CD4-positive, alpha-beta T cell treated with Interleukin-2 at 100 ng/mL for 4 hours (primary cell): ENCODE results near the gene MBOAT1.
"Not testable (repeated sequence)": the region's sequence is repeated elsewhere in the genome, so short reads cannot be mapped to it uniquely, and the experiment has no call there.

Experiments
- DNase-seq: peaks from one replicate; pipeline ENCODE4 v3.0.0-alpha.2; 2020; ENCODE audit warnings: low spot score

Gene MBOAT1

DNA sequence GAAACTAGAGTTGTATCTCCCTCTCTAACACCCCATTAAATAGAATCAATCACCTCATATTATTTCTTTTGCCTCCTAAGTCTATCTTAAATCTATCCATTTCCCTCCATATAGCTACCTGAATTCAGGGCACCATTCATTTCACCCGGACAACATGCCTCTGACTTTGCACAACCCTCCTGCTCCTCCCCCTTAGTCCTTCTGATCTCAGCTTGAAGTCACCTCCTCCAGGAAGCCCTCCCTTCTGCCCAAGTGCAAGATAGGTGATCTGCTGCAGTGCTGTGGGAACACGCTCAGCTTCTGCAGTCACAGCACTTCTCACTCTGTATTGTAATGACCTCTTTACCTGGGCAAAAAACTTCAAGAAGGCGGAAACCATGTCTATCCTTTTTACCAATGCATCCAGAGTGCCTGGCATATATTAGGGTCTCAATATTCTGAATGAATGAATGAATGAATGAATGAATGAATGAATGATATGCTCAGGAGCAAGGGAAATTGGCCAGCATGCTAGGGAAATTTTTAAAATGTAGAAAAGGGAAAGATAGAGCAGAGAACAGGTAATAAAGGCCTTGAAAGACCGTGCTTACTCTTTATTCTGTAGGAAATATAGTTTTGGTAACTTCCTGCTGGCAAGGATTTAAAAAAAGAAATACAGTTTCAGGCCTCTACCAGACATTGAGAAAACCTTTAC is 41.7 kb downstream of the MBOAT1 start:
- no peak for DNase-seq

DNA sequence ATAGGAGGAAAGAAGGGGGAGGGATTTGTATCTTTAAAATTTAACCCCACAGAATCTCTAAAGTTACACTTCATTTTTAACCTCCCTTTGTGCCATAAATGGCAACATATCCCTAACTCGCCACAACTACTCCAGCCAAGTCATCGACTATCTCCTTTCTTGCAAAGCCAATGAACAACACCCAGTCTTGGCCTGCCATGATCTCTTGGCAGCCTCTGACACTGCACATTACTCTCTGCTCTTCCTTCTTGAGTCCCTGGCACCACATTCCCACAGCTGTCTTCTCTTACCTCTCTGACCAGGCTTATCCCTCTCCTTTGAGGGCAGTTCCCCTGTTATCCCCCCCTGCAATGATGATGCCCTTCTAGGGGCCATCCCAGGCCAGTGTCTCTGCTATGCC is 42.5 kb downstream of the MBOAT1 start:
- no peak for DNase-seq

DNA sequence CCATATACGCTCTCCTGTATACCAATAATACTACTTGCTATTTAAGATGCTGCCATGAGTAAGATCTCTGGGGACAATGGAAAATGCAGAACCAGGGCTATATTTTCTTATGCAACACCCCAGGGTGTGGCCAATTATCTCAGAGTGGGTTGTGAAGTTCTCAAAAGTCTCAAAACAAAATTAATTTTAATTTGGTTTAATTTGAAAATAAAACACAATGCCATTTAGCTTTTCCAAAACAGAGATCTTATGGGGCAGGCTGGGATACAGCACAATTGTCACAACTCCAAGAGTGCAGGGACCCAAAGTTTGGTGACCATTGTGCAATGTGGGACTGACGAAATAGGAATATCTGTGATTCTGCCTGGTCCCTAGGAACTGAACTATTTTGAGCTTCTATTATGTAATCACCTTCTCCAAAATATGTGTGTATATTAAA is 43.1 kb downstream of the MBOAT1 start:
- DNase-seq, result no peak

DNA sequence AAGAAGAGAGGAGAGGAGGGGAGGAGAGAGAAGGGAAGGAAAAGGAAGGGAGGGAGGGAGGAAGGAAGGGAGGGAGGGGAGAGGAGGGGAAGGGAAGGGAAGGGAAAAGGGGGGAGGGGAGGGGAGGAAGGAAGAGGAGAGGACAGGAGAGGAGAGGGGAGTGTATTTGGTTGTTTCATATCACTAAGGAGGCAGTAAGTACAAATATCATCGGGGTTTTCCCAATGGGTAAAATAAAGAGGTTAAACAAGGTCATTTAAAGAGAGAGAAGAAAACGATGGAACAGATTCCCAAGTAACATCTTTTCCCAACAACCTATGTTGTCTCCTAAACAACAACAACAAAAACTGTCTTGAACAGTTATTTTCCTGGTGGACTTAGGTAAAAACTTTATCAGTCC is 43.6 kb downstream of the MBOAT1 start:
- DNase-seq, result no peak

DNA sequence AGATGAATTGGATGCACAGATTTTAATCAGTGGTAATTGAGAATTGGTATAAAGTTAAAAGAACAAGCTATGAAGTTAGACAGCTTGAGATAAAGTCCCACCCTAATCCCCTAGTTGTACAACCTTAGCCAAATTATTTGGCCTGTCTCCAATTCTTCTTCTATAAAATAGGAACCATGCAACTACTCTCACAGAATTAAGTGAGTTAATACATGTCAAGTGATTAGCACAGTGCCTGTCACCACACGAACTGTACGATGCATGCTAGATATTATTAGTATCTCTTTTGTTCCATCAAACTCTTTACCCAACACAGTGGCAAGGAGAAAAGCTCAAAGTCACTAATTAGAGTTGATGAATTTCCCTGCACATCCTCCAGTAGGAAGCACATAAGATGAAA is 44.7 kb downstream of the MBOAT1 start:
- DNase-seq, result no peak

DNA sequence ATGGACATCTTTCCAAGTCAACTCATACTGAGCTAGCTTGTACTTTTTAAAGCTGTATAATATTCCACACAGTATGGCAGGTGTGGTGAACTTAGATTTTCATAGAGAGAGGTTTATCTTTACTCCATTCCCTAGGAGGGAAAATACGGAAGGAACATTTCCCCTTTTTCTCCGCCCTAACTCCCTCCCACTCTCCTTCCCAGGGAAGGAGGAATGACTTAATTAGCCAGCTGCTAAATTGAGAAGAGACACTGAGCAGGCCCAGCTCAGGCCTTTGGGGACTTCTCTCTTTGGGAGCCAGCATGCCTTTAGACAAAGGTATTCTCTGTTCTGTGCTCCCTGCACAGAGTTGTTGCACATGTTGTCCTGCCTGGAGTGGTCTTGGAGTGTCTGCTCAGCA is 46.1 kb downstream of the MBOAT1 start:
- DNase-seq, result no peak

DNA sequence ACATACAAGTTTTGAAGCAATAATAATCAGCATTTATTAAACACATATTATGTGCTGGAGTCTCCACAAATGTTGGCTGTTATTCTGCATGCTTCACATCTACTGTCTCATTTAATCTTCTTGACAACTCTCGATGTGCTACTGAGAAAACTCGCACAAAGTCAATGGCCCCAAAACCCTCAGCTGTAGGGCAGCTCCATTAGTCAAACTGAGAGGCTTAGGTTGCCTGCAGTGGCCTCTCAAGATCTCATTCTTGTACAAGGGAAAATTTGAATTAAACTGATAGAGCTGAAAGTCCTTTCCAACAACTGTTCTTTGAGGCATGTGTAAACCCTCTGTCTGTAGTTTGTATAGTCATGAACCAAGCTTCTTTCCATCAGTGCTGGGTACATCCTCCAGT is 49.8 kb downstream of the MBOAT1 start:
- no peak for DNase-seq

DNA sequence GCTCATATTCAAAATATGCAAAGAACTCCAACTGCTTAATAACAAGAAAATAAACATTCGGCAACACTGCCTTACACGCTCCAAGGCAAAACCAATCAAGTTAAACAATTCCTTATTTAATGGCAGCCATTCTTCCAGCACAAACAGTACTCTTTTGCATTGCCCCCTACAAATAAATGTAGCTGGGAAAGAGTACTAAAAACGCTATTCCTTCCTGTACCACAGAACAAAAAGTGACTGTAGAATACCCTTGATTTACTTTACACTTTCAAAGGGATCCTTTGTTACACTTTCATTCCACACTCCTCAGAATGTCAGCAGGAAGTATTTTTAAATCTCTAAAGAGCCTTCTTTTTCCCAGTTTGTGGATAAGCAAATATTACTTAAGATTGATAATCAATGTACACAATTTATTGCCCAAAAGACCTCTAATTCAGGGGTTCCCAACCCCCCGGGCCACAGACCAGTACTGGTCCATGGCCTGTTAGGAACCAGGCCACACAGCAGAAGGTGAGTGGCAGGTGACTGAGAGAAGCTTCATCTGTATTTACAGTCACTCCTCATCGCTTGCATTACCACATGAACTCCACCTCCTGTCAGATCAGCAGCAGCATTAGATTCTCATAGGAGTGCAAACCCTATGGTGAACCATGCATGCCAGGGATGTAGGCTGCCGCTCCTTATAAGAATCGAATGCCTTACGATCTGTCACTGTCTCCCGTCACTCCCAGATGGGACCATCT is 51.6 kb downstream of the MBOAT1 start:
- no peak for DNase-seq

DNA sequence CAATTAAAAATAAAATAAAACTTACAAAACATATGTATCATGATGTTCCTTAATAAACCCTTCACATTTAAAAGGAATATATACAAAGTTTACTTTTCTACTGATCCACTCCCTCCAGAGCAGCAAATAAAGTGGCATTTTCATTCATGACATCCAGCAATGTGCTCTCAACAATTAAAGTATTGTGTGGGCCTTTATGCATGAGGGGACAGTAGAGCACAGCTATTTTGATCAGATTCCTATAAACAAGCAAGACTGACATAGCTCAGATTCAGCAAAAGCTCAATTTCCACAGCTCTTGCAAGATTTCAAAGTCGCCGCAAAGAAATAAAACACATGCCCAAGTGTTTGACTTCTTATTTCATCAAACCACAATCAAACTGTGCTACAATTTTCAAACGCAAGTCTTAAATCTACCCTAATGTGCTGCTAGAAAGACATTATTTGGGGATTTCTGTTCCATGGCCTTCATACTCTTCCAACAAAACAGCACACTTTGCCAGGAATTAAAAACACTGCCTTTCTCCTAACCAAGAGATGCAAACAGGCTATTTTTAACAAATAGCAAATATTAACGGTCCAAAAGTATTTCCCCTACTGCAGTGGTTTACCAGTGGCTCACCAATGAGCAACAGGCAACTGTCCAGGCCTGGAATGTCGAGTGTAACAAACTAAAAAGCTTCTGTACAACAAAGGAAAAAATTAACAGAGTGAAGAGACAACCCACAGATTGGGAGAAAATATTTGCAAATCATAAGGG is 52.3 kb downstream of the MBOAT1 start:
- DNase-seq, result no peak

DNA sequence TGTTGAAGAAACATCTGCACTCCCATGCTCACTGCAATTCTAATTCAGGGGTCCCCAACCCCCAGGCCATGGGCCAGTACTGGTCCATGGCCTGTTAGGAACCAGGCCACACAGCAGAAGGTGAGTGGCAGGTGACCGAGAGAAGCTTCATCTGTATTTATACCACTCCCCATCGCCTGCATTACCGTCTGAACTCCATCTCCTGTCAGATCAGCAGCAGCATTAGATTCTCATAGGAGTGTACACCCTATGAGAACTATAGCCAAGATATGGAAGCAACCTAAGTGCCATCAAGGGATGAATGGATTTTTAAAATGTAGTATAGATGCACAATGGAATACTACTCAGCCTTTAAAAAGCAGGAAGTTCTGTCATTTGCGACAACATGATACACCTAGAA is 53.2 kb downstream of the MBOAT1 start:
- no peak for DNase-seq

DNA sequence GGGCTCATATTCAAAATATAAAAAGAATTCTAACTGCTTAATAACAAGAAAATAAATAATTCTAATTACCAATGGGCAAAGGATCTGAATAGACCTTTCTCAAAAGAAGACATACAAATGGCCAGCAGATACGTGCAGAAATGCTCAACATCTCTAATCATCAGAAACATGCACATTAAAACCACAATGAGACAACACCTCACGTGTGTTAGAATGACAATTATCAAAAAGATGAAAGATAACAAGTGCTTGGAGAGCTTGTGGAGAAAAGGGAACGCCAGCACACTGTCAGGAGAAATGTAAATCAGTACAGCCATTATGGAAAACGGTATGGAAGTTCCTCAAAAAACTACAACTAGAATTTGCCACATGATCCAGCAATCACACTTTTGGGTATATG is 53.6 kb downstream of the MBOAT1 start:
- DNase-seq, result no peak

DNA sequence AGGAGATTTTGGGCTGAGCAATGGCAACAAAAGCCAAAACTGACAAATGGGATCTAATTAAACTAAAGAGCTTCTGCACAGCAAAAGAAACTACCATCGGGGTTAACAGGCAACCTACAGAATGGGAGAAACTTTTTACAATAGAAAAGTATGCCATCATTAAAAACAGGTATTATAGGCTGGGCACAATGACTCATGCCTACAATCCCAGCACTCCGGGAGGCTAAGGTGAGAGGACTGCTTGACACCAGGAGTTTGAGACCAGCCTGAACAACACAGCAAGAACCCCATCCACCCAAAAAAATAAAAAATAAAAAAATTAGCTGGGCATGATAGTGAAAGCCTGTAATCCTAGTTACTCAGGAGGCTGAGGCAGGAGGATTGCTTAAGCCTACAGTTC is 55.4 kb downstream of the MBOAT1 start:
- DNase-seq, result no peak

DNA sequence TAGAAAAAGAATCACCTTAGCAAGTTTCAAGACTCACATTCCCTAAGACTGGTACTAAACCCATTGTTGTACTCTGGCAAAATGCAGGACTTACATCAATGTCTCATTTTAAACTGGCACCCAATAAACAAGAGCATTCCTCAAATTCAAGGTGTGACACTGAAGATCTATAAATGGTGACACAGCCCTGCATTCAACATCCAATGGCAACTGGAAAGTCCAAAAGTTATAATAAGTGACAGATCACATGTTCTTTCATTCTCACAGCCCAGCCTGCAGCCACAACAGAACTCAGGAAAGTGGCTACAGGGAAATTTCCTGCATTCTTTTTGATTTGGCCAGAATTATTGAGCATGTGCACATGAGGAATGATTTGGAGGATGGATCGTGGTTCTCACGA is 57.5 kb downstream of the MBOAT1 start:
- DNase-seq, result no peak

DNA sequence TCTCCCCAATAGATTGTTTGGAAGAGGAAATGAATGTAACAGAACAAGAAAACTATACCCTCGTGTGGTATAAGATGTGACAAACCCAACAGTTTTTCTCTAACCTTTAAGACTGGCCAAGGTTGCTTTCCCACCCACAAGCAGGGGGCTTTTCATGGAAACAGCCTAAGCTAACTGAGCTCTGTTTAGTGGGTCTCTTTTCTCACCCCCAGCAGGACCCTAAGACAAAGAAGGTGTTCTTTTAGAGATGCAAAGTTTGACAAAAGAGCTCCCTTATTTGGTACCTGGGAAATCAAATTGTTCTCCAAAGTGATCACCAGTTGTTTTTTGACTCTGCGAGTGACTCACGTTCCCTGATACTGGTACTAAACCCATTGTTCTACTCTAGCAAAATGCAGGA is 59.1 kb downstream of the MBOAT1 start:
- DNase-seq, result no peak

DNA sequence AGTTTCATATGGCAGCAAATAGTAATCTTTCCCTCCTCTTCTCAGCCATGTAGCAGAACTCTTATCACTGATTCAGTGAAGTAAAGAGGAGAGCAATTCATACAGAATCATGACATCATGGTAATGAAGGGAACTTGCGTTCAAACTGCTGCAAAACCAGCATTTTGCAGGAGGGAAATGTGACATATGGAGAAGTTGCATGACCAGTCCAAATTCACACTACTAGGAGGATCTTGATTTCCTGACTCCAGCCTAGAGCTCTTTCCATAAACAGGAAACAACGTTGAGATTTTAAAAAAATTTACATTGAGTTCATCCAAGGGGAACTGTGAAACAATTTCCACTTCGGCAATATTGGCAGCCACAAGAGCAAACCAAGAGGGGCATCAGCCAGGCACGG is 63.8 kb downstream of the MBOAT1 start:
- no peak for DNase-seq

DNA sequence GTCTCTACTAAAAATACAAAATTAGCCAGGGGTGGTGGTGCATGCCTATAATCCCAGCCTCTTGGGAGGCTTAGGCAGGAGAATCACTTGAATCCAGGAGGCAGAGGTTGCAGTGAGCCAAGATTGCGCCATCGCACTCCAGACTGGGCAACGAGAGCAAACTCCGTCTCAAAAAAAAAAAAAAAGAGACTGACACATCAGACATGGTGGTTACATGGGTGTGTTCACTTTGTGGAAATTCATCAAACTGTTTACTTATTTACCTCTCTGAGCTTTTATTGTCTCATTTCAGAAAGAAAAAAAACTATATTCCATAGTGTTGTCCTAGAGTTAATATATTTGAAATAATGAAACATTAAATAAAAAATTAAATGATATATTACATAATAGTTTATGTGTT is 64.8 kb downstream of the MBOAT1 start:
- no peak for DNase-seq

DNA sequence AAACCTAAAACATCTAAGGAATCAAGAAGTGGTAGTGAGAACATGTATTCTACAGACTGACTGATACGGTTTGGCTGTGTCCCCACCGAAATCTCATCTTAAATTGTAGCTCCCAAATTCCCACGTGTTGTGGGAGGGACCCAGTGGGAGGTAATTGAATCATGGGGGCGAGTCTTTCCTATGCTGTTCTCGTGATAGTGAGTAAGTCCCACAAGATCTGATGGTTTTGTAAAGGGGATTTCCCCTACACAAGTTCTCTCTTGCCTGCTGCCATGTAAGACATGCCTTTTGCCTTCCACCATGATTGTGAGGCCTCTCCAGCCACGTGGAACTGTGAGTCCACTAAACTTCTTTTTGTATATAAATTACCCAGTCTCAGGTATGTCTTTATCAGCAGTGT is 65.4 kb downstream of the MBOAT1 start:
- not testable (repeated sequence) for DNase-seq

DNA sequence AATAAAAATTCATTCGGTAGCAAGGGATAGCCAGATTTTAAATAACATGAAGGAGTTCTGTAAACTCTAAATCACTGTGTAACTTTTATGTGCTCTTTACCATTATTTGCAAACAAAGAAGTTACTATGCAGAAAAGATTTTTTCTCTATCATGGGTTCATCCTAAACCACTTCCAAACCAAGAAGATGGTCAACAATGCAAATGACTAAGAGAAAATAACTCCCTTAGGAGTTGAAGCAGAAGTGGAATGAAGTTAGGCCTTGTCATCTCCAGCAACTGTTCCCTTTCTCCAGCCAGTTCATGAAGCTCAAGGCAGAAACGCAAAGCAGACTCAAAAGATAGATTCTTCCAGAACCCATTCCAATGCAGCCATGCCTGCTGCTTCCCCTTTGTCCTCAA is 66.0 kb downstream of the MBOAT1 start:
- DNase-seq, result no peak

DNA sequence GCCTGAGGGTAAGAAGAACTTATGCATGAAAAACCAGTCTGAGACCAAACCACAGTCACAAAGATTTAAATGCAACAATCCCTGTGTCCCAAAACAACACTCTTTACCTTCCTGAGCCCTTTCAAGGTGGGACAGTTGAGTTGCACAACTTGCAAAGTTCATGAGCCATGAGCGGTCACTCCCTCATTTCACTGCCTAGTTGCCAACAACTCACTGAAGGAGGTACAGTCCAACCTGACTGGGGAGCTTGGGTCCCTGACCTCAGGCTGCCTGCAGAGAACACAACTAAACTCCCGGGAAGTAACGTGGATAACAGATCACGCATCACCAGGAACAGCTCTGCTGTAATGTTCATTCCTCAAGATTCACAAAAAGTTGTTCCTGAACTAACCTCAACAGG is 69.4 kb downstream of the MBOAT1 start:
- DNase-seq, result no peak

DNA sequence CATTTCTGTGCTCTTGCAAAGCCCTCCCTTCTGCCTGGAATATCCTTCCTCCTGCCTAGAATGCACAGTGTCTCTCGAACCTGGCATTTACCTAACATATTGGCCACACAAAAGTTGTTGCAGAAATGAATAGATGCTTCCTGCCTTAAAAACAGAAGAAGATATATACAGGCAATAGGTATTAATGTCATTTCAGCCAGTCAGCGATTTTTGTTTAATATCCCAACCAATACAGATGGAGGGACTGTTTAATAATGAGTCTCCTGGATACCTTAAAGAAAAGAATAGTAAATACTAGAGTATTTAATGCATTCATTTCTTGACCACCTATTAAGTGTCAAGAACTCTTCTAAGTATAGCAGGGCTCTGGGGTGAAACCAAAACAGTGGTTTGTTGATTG is 70.3 kb downstream of the MBOAT1 start:
- no peak for DNase-seq

DNA sequence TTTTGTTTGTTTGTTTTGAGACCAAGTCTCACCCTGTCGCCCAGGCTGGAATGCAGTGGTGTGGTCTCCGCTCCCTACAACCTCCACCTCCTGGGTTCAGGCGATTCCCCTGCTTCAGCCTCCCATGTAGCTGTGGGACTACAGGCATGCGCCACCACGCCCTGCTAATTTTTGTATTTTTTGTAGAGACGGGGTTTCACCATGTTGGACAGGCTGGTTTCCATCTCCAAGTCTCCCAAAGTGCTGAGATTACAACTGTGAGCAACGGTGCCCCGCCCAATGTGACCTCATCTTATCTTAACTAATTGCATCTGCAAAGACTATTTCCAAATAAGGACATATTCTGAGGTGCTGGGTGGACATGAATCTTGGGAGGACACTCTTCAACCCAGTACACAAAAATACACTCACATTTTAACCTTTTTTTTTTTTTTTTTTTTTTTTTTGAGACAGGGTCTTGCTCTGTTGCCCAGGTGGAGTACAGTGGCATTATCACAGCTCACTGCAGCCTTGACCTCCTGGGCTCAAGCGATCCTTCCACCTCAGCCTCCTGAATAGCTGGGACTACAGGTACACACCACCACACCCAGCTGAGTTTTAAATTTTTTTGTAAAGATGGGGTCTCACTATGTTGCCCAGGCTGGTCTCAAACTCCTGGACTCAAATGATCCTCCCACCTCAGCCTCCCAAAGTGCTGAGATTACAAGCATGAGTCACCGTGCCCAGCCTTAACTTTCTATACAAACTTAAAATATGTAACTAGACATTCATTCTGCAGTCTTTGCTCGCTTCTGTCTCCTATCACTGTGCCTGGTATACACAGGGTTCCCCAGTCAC is 72.9 kb downstream of the MBOAT1 start:
- DNase-seq, result not testable (repeated sequence)

DNA sequence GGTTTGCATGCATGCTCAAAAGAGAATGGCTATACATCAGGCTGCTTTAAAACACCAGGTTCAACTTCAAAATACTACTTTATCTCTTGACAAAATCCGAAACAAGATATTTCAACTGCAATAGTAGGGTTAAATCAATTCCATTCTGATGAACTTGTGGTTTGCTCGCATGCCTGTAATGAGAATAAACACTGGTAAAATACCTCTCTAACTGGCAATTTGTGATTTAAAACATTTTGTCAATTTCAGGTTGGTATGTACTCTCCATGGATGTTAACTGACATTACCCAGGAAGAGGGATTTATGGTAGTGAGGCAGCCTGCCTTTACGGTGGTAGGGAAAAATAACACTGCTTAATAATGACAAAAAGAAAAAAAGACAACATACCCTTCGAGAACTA is 74.4 kb downstream of the MBOAT1 start:
- DNase-seq, result no peak
